HL-60/S4 treated with phorbol 12-myristate 13-acetate at 8.2 ng/mL for 4 days and 3 days (cell line): ENCODE data around the gene FOXP3.

ENCODE experiments used
- in situ Hi-C: fragments of 300-500 bp; cut with MboI; formaldehyde crosslinking; loops from 2 replicates; pipeline ENCODE4 v1.15.0; 2022; ENCODE audit warnings: low sequenced_read_pairs

FOXP3 gene

DNA sequence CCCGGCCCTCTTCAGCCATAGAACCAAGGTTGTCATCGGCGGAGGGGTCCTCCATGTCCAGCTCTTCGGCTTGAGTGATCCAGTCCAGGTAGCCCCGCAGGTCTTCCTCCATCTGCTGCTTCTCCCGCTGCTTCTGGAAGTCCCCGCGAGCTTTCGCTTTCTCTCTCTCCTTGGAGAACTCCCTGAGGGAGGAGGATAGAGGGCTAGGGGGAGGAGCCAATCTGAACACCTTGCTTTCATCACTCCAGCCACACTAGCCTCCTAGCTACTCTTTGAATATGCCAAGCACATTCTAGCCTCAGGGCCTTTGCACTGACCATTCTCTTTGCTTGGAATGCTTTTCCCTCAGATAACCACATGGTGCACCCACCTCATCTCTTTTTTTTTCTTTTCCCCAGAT lies 37.6 kb downstream of the FOXP3 start:
- in situ Hi-C loops, result no loop called here

DNA sequence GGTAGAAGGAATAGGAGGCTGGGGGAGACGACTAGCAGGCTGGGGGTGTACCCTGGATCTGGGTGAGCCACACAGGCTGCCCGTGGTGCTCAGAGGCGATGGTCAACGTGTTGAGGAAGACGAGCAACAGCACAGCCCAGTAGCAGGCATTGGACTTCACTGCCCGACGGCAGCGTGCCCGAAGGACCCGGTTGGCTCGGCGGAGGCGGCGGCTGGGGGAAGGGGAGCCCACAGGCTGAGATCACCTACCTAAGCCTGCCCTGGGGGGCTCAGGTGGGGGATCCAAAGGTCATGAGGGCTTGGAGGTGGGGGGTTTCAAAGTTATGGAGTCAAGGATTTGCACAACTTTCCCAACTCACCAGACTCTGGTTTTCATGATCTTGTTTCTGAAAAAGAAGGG lies 38.7 kb downstream of the FOXP3 start:
- in situ Hi-C loops, result no loop called here

DNA sequence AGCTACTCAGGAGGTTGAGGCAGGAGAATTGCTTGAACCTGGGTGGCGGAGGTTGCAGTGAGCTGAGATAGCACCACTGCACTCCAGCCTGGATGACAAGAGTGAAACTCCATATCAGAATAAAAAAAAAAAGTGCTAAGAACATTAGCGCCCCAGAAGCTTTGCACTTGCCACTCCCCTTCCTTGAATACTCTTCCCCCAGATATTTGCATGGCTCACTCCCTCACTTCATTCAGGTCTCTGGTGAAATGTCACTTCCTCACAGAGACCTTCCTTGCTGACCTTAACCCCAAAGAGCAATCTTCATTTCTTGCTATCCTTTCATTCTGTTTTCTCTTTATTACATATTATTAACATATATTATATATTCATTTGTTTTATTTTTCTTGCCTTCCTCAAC lies 42.6 kb downstream of the FOXP3 start:
- in situ Hi-C loops, result no loop called here

DNA sequence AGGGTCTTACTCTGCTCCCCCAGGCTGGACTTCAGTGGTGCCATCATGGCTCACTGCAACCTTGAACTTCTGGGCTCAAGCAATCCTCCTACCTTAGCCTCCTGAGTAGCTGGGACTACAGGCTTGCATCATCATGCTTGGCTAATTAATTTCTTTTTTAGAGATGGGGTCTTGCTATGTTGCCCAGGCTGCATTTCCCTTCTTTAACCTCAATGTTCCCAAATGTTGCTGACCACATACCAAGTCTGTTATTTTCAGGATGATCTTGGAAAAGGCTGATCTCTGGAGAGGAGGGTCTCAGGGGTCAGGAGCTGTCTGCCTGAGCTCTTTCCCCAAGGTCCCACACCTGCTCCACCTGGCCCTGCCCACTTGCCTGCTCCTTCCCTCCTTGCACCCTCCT lies 44.4 kb downstream of the FOXP3 start:
- in situ Hi-C loops, result no loop called here

DNA sequence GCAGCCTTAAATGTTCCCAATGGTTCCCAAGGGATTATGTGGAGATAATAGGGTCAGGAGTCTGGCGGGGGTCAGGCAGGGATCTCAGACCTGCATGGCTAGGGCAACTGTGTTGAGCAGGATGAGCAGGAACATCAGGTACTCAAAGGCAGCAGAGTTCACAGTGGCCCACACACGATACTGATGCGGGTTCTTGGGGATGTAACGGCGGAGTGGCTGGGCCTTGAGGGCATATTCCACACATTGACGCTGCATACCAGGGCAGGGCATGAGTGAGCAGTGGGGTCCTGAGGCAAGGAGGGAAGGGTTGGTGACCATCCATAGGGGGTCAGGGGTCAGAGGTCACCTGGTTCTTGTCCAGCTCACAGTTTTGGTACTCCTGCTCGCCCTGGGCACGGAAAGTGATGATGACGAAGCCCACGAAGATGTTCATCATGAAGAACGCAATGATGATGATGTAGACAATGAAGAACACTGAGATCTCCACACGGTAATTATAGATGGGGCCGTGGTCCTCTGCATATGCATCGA lies 49.4 kb downstream of the FOXP3 start:
- in situ Hi-C loops, result no loop called here

DNA sequence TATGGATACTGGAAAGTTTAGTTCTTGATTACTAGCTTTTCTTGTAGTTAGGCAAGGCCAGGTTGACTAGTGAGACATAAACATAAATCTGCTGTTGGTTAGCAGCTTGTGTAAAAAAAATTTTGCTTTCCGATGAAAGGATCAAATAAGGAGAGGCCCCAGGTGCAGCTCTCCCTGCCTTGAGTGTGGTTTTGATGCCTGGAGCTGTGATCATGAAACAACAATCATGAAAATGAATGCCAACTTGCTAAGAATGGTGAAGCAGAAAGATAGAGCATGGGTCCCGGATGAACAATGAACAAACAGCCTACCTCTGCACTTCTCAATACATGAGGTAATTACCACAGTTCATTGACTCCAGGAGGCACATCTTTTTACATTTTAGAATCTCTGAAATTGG lies 50.1 kb downstream of the FOXP3 start:
- in situ Hi-C loops, result no loop called here

DNA sequence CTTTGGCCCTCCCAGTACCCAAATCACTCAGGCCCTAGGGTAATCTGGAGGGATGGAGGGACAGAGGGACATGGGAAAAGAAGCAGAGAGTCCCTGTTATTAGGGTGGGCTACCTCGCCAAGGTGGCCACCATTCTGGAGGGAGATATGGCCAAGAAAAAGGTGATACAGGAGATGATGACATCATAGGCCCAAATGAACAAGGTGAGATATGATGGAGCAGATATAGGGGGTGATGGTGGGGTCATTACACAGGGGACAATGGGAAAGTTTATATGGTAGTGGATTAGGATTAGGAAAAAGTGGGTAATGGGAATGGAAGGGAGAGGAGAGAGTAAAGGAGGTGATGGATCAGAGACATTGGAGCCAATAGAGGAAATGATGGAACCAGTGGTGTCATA lies 51.6 kb downstream of the FOXP3 start:
- in situ Hi-C loops, result no loop called here

DNA sequence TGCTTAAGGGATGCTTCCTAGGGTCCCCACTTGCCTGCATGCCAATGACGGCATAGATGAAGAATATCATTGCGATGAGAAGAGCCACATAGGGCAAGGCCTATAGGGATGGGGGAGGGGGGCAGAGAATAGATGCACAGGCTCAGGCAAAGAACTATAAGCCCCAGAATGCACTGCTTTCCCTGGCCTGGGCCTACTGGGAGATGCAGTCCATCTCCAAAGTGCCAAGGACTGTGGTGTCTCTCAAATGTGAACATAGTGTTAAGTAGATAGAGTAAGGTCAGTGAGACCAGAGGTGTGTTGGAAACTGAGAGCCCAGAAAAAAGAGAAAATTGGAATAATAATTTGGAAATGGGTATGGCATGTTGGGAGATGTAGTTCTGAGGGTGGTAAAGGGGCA lies 52.3 kb downstream of the FOXP3 start:
- in situ Hi-C loops, result no loop called here

DNA sequence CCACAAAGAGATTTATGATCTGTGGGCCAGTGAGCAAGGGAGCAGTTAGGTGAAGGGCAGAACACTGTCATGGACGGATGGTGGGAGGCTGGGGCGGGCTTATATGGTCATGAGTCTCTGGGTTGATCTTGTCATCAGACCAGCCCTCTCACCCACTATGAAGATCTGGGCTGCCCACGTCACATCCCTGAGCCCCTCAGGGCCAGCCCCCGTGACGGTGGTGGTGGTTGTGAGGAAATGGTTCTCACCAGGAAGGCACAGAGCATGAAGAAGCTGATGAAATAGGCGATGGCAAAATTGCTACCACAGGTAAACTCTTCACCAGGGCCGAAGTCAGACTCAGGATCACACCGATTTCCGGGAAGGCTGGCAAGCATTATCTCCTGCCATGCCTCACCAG lies 53.4 kb downstream of the FOXP3 start:
- in situ Hi-C loops, result no loop called here

DNA sequence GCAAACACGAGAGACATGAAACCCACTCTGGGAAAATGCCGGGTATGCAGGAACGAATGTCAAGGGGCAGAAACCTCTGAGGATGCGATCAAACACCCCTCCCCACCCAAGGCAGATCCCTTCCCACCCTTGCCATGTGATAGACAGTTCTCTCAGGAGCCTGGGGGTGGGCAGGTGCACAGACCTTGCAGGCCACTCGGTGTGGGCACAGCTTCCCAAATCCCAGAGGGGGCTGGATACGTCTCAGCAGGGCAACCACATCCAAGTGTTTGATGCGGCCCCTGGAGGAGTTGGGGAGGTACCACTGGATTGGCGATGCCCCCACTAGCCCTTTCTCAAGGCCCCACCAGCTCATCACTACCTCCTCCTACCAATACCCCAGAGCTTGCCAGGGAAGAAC lies 54.1 kb downstream of the FOXP3 start:
- in situ Hi-C loops, result no loop called here

DNA sequence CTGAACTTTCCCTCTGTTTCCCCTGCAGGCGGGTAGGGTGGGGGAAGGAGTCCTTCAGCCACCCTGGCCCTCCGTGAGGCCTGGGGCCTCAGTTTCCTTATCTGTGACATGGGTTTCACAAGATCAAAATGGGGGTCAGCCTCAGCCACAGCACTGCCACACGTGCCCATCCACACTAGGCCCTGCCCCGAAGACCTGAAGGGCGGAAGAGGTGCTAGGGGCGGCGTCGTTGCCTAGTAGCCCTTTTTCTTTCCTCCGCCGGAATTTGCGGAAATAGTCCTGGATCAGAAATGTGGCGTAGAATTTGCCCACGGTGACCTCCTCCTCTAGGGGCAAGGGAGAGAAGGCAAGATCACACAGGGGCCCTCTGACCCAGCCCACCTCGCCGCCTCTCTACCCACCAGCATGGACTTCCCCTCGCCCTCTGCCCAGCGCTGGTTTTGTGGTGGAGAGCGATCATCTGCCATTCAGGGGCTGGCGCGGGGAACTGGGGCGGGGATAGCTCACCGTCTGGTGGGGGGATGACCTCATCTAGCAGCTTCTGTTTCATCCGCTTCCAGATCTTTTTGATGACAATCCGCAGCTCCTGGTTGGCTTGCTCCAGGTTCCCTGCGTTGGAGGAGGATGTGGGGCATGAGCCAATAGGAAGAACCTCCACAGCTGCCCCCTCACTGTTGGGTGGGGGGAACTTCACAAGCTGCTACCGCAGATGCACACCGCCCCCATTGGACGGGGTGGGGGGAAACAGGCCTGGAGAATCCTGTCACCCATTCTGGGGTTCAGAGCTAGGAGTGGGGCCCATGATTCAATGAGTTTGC lies 54.9 kb downstream of the FOXP3 start:
- in situ Hi-C loops, result no loop called here

DNA sequence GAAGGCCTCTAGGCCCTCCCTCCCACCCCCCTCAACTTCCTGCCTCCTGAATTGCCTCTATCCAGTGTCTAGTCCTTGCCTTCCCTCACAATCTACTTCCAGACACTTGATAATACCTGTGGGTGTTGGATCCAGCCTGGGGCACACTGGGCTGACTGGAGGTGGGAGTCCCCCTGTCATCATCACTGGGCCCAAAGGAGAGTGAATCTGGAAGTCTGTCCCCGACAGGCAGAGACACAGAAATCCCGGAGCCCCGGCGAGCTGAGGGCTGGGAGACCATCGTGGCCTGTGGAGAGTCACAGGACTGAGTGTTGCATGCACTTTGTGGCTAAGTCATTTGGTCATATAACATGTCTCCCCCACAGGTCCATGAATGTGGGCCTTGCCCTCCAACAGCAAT lies 56.1 kb downstream of the FOXP3 start:
- in situ Hi-C loops, result no loop called here

DNA sequence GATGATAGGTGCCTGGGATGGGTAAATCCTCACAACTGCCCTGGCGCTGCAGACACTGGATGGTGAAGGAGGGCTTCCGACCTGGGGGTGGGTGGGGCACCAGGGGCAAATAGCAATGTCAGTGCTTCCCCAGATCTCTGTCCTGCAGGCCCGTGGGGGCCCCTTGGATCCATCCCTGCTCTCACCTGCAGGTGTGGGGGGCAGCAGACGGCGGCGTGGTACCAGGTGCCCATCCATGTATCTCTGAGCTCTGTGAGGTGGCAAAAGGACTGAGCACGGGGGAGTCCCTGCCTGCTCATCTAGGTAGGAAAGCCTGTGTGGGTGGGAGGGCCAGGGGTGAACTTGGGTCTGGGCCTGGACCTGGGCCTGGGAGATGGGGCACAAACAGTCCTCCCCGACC lies 58.0 kb downstream of the FOXP3 start:
- in situ Hi-C loops, result no loop called here

DNA sequence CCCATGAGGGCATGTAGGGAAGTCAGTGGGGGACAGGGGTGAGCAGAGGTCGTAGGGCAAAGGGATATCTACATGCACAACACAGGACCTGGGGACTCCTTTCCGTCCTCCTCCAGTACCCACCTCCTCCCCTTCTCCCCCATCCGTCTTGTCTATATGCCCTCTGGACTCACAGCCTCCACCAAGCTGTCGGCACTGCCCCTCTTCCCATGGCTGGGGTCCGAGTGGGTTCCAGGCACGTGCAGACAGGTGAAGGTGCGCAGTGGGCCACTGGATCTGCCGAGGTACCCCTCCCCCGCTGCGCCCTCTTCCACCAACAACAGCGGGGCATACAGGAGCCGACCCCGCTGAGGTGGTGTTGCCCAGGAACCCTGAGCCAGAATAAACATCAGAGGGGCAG lies 59.1 kb downstream of the FOXP3 start:
- in situ Hi-C loops, result no loop called here

DNA sequence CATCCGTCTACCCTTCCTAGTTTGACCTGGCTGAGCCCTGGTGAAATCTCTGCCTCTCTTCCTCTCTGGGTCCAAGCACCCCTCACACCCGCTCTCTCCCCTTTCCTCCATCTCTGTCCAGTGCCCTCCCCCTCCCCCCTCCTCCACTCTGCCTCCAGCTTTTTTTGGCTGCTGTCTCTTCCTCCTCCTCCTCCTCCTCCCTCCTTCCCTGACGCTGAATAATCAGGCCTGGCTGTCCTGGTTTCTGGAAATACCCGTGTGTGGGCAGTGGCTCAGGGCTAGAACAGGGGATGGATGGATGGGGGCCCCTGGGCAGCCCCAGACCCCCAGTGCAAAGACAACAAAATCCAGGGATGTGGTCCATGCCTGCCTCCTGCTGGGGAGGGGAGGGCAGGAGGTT lies 59.8 kb downstream of the FOXP3 start:
- in situ Hi-C loops, result no loop called here

DNA sequence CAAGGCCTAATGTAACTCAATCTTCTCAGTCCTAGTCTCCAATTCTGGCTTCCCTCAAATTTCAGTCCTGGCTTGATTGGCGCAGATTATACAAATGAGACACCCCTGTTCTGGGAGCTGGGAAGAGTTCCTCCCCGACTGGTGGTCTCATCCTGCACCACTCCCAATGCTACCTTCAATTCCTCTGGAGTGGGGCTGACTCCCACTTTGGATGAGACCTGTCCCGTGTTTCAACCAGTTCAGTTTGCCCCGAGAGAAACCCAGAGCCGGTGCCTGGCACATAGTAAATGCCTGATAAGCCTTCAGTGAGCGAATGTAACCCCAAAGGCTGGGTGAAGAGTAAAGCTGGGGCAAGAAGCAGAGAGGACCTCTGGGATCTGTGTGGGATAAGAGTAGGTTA lies 60.5 kb downstream of the FOXP3 start:
- in situ Hi-C loops, result no loop called here

DNA sequence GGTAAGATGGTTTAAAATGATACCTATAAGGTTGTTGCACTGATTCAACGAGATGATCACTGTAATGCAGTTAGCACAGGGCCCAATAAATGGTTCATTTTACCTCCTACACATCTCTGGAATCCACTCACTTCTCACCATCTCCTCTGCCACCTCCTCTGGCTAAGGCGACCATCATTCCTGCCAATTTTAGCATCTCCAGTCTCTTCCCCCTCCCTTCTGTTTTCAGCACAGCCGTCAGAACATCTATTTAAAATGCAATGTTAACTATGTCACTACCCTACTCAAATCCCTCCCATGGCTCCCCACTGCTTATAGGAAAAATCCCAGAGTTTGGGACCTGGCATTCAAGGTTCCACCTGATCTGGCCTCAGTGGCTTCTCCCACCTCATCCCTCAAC lies 61.0 kb downstream of the FOXP3 start:
- in situ Hi-C loops, result no loop called here

DNA sequence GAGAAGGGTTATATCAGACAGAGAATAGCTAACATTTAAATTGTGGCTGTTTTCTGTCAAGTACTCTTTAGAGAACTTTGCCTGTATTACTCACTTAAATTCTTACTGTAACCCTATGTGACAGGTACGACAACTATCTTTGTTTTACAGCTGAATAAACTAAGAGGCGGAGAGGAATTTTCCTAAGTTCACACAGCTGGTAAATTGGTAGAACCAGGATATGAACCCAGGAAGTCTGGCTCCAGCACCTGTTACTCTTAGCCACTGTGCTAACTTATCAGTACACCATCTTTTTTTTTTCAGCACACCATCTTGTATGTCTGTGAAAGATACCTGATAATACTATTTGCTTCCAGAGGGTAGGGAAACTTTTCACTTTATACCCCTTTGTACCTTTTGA lies 62.5 kb downstream of the FOXP3 start:
- in situ Hi-C loops, result no loop called here
